Smooth muscle cell of the brain vasculature (primary cell): ENCODE measurements around the gene GTPBP2.
A peak's percentile ranks its signal among the peaks of the same experiment; 100 is the strongest.
"Not testable (repeated sequence)": the region's sequence is repeated elsewhere in the genome, so short reads cannot be mapped to it uniquely, and the experiment has no call there.

ENCODE experiments used
- DNase-seq: peaks from one replicate; pipeline ENCODE4 v3.0.0-alpha.2; 2012; ENCODE audit warnings: low read depth, low spot score

GTPBP2 gene

GRCh38 chr6:43662948-43663347, 33.9 kb upstream of the GTPBP2 start:
- DNase-seq = not testable (repeated sequence)

- DNase-seq = no peak
These were observed 29.1 kb upstream of the GTPBP2 start for GRCh38 chr6:43658161-43658560.

- DNase-seq = no peak
These were observed 28.2 kb upstream of the GTPBP2 start for GRCh38 chr6:43657221-43657802.

- not testable (repeated sequence) for DNase-seq
These were observed 23.8 kb upstream of the GTPBP2 start for GRCh38 chr6:43652822-43653221.

- DNase-seq = no peak
These were observed 19.2 kb upstream of the GTPBP2 start for GRCh38 chr6:43648248-43648647.

- DNase-seq = no peak
These were observed 18.5 kb upstream of the GTPBP2 start for GRCh38 chr6:43647613-43648012.

- no peak for DNase-seq
These were observed 16.5 kb upstream of the GTPBP2 start for GRCh38 chr6:43645613-43645964.

GRCh38 chr6:43644940-43645612, 16.0 kb upstream of the GTPBP2 start, which contains the start of gene RSPH9:
TSS of gene RSPH9 (plus strand) at chr6:43645036. CDS start at chr6:43645099, 63 bp downstream.
- DNase-seq = no peak

- no peak for DNase-seq
These were observed 11.1 kb upstream of the GTPBP2 start for GRCh38 chr6:43639984-43640800.

- no peak for DNase-seq
These were observed 7.2 kb upstream of the GTPBP2 start for GRCh38 chr6:43636308-43636659.

GRCh38 chr6:43635387-43636307, 6.6 kb upstream of the GTPBP2 start, which contains the start of gene MAD2L1BP:
TSS of gene MAD2L1BP (plus strand) at chr6:43635840. CDS start at chr6:43635876, 36 bp downstream.
- no peak for DNase-seq

GRCh38 chr6:43634702-43635303, 5.7 kb upstream of the GTPBP2 start:
- no peak for DNase-seq

GRCh38 chr6:43633002-43633401, 3.9 kb upstream of the GTPBP2 start:
- DNase-seq = not testable (repeated sequence)

GRCh38 chr6:43630980-43631619, 2.0 kb upstream of the GTPBP2 start:
- DNase-seq = no peak

- peak; percentile 94 for DNase-seq
These were observed 639 bp upstream of the GTPBP2 start for GRCh38 chr6:43629505-43630300.

GRCh38 chr6:43628393-43629103, 516 bp downstream of the GTPBP2 start:
- DNase-seq = no peak

- DNase-seq = peak; percentile 75
These were observed 1.8 kb downstream of the GTPBP2 start for GRCh38 chr6:43627008-43627825.

- DNase-seq = no peak
These were observed 3.6 kb downstream of the GTPBP2 start for GRCh38 chr6:43625393-43625992.
